HepG2 (cell line): ENCODE results near the gene ICAM3. TPM values are rescaled to one million over a fixed set of nuclear protein-coding genes. Genes with fewer than 3 reads are reported as not detected.

Source experiments
- CEBPB ChIP-seq: IDR thresholded peaks from 2 replicates; pipeline ENCODE4 v1.6.1; 2011; ENCODE audit warnings: low read depth, low read length, improper control_type of control experiment, borderline replicate concordance
- CTCF ChIP-seq: sonication (generic); formaldehyde crosslinking; IDR thresholded peaks from 2 replicates; pipeline ENCODE4 v1.5.0; 2020; ENCODE audit warnings: mild to moderate bottlenecking, missing genetic modification reagents, moderate library complexity
- KLF13 ChIP-seq: sonication (generic); formaldehyde crosslinking; IDR thresholded peaks from 2 replicates; pipeline ENCODE4 v1.4.0; 2020; ENCODE audit warnings: mild to moderate bottlenecking, missing genetic modification reagents
- NRL ChIP-seq: sonication (generic); formaldehyde crosslinking; IDR thresholded peaks from 2 replicates; pipeline ENCODE4 v1.5.0; 2020; ENCODE audit warnings: missing genetic modification reagents, mild to moderate bottlenecking, moderate library complexity, borderline replicate concordance
- SAFB2 ChIP-seq: sonication (generic); formaldehyde crosslinking; IDR thresholded peaks from 2 replicates; pipeline ENCODE4 v1.5.1; 2020; ENCODE audit warnings: missing genetic modification reagents, low read depth, mild to moderate bottlenecking, borderline replicate concordance
- SOX13 ChIP-seq, 3 experiments: fragments of 450-650 bp in 1 of 3; sonication (generic) in 1 of 3; formaldehyde crosslinking in 1 of 3; IDR thresholded peaks in 2 of 3; conservative IDR thresholded peaks in 1 of 3; 2 replicates each; pipeline versions ENCODE4 v1.5.0 to v1.6.1; 2016 to 2020; ENCODE audit warnings: antibody characterized with exemption in 1 of 3, mild to moderate bottlenecking in 1 of 3, missing compliant biosample characterization in 1 of 3, missing genetic modification reagents in 1 of 3, moderate library complexity in 1 of 3
- TBX2 ChIP-seq: sonication (generic); formaldehyde crosslinking; IDR thresholded peaks from 2 replicates; pipeline ENCODE4 v1.5.0; 2020; ENCODE audit warnings: missing genetic modification reagents, mild to moderate bottlenecking, borderline replicate concordance
- ZFP36 ChIP-seq: fragments of 150-350 bp; IDR thresholded peaks from 2 replicates; pipeline ENCODE4 v1.6.1; 2018; ENCODE audit warnings: borderline replicate concordance, low read length, low read depth; ENCODE audit not compliant: partially characterized antibody
- ZNF263 ChIP-seq: sonication (generic); formaldehyde crosslinking; IDR thresholded peaks from 2 replicates; pipeline ENCODE4 v1.4.0; 2020; ENCODE audit warnings: missing genetic modification reagents
- ZNF329 ChIP-seq: sonication (generic); formaldehyde crosslinking; IDR thresholded peaks from 2 replicates; pipeline ENCODE4 v1.9.0; 2021; ENCODE audit warnings: low read depth, mild to moderate bottlenecking, missing genetic modification reagents
- ZNF335 ChIP-seq: sonication (generic); formaldehyde crosslinking; IDR thresholded peaks from 2 replicates; pipeline ENCODE4 v1.4.0; 2020; ENCODE audit warnings: missing genetic modification reagents
- ZNF572 ChIP-seq: sonication (generic); formaldehyde crosslinking; IDR thresholded peaks from 2 replicates; pipeline ENCODE4 v1.5.1; 2020; ENCODE audit warnings: mild to moderate bottlenecking, missing genetic modification reagents
- ZNF772 ChIP-seq: sonication (generic); formaldehyde crosslinking; IDR thresholded peaks from 2 replicates; pipeline ENCODE4 v1.5.0; 2020; ENCODE audit warnings: mild to moderate bottlenecking, missing genetic modification reagents
- ZNF891 ChIP-seq: sonication (generic); formaldehyde crosslinking; IDR thresholded peaks from 2 replicates; pipeline ENCODE4 v1.5.0; 2020; ENCODE audit warnings: mild to moderate bottlenecking, missing genetic modification reagents
- polyA plus RNA-seq, 8 experiments: library from polyadenylated mRNA; depleted of rRNA in 3 of 8; stranded (reverse) in 7 of 8; unstranded in 1 of 8; fragments of >200 nt; fragmentation: Illumina TruSeq in 4 of 8; extraction: Trizol in 4 of 8; gene quantifications; 2 replicates each; pipeline versions ENCODE4 v1.2.1 to v1.2.3, GENCODE V29; 2011 to 2016; ENCODE audit warnings: low read depth in 4 of 8, missing spikeins in 1 of 8, mixed read lengths in 1 of 8; ENCODE audit not compliant: insufficient read depth in 1 of 8
- total RNA-seq, 5 experiments: library from RNA; depleted of rRNA; stranded (reverse); fragments of >200 nt; fragmentation: Illumina TruSeq; extraction: Trizol; gene quantifications; 2 replicates each; pipeline ENCODE4 v1.2.3, GENCODE V29; 2016; ENCODE audit warnings: low read depth in 1 of 5
- TF ChIP-seq, protein P1 (sequence below): sonication (generic); formaldehyde crosslinking; IDR thresholded peaks from 2 replicates; pipeline ENCODE4 v1.5.1; 2020; ENCODE audit warnings: mild to moderate bottlenecking, missing genetic modification reagents, moderate library complexity

ICAM3 gene
- total and polyA plus RNA-seq, 2 of the 13 experiments (the other 11 are each of a cell fraction or from before 2014, with no cell fraction given): 14.1 to 21.0 TPM

DNA sequence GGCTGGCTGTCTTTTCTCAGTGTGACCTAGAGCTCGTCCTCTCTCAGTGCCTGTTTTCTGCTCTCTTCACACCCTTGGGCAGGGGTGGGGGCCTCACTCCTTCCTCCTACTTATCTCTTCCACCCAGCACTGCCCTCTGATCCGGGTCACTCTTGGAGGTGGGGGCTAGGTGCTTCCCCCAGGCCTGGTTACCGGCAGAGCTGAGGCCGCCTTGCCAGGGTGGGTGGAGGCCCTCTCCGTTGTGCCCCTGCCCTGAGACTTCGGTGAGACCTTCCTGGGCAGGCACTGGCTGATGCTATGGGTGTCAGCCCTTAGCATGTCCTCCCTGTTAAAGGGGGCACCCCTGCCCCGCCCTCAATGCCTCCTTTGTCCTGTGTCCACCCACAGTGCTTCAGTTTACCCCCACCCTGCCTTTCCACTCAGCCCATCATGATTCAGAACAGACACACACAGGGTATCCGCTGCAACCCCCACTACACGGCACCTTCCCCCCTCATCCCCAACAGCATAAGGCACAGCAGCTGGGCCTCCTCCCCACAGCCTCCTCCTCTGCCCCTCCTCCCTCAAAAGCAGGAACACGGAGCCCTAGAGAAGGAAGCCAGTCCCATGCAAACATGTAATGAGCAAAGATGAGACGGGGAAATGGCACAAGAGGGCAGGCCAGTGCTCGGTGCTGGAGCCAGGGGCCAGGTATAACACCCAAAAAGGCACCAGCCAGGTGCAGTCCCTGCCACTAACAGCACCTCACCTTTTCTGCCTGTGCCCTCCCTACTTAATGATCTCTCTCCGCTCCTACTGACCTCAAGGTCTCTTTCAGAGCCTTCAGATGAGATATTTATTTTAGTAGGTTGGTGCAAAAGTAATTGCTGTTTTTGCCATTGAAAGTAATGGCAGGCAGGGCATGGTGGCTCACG is 39.6 kb downstream of the ICAM3 start (continued):
- TF ChIP-seq SAFB2 (CRISPR knock-in tag) (0 out of 2 replicates have a peak, but pooled peaks have one; percentile 20), ZNF263 (CRISPR knock-in tag) (peak; percentile 89), ZNF329 (CRISPR knock-in tag) (no peak), SOX13 (IDR thresholded peaks at IDR 0.05) (no peak), SOX13 (CRISPR knock-in tag; conservative IDR thresholded peaks at IDR 0.05 in 1 of 2, IDR thresholded peaks at IDR 0.05 in 1 of 2) (no peak), CTCF (CRISPR knock-in tag) (peak; percentile 34; the same call in 1 of the 2 replicates), ZNF891 (CRISPR knock-in tag) (0 out of 2 replicates have a peak, but pooled peaks have one; percentile 38), NRL (CRISPR knock-in tag) (peak; percentile 25; the same call in 1 of the 2 replicates), TBX2 (CRISPR knock-in tag) (0 out of 2 replicates have a peak, but pooled peaks have one; percentile 13), ZNF572 (CRISPR knock-in tag) (0 out of 2 replicates have a peak, but pooled peaks have one; percentile 27), ZFP36 (no peak), KLF13 (CRISPR knock-in tag) (no peak), ZNF335 (0 out of 2 replicates have a peak, but pooled peaks have one; percentile 41), ZNF772 (0 out of 2 replicates have a peak, but pooled peaks have one; percentile 20), CEBPB (no peak)
- TF ChIP-seq, protein P1, sequence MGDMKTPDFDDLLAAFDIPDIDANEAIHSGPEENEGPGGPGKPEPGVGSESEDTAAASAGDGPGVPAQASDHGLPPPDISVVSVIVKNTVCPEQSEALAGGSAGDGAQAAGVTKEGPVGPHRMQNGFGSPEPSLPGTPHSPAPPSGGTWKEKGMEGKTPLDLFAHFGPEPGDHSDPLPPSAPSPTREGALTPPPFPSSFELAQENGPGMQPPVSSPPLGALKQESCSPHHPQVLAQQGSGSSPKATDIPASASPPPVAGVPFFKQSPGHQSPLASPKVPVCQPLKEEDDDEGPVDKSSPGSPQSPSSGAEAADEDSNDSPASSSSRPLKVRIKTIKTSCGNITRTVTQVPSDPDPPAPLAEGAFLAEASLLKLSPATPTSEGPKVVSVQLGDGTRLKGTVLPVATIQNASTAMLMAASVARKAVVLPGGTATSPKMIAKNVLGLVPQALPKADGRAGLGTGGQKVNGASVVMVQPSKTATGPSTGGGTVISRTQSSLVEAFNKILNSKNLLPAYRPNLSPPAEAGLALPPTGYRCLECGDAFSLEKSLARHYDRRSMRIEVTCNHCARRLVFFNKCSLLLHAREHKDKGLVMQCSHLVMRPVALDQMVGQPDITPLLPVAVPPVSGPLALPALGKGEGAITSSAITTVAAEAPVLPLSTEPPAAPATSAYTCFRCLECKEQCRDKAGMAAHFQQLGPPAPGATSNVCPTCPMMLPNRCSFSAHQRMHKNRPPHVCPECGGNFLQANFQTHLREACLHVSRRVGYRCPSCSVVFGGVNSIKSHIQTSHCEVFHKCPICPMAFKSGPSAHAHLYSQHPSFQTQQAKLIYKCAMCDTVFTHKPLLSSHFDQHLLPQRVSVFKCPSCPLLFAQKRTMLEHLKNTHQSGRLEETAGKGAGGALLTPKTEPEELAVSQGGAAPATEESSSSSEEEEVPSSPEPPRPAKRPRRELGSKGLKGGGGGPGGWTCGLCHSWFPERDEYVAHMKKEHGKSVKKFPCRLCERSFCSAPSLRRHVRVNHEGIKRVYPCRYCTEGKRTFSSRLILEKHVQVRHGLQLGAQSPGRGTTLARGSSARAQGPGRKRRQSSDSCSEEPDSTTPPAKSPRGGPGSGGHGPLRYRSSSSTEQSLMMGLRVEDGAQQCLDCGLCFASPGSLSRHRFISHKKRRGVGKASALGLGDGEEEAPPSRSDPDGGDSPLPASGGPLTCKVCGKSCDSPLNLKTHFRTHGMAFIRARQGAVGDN (CRISPR knock-in tag): peak; percentile 58
